WI38 (cell line): ENCODE measurements around the gene FAM200C.

Experiments
- H3K4me3 ChIP-seq: 2 replicates; pipeline ENCODE4 v1.5.1; 2011; ENCODE audit warnings: low read depth, mild to moderate bottlenecking, control low read depth, low read length
- CTCF ChIP-seq: IDR thresholded peaks from 2 replicates; pipeline ENCODE4 v1.5.1; 2012; ENCODE audit warnings: low read depth, mild to moderate bottlenecking, control low read depth, low read length

FAM200C gene

DNA sequence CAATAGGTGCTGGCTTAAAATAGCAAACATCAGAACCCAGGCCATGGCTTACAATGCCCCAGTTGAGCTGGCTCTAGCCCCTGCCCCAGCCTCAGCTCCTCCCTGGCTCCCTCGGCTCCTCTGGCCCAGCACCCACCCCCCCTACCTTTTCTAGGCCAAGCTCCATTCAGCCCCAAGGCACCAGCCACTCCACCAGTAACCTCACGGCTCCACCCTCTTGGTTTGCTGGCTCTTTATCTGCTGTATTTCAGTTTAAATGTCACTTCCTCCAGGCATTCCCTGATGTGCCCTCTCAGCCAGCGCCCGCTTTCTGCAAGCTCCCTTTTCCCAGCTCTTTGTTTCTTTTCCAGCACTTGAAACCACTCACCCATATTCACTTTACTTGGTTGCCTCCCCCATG is 40.0 kb downstream of the FAM200C start:
- no peak overlapping the region for H3K4me3 ChIP-seq
- no peak for TF ChIP-seq CTCF

DNA sequence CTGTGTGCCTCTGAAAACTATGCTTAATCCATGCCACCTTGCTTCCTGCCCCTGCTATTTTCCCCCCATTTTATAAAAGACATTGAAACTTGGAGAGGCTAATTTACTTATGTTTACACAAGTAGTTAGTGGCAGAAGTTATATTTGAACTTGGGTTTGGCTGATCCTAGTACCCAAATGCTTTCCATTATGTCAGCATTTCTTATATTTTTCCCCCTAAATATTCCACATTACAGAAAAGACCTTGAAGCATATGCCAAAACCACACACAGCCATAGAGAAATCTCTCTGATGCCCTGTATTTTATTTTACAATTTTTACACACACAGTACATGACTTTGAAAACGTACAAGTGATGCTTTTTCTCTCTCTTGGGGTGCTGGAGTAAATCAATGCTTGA is 40.6 kb downstream of the FAM200C start:
- TF ChIP-seq CTCF, result no peak
- no peak overlapping the region for H3K4me3 ChIP-seq

DNA sequence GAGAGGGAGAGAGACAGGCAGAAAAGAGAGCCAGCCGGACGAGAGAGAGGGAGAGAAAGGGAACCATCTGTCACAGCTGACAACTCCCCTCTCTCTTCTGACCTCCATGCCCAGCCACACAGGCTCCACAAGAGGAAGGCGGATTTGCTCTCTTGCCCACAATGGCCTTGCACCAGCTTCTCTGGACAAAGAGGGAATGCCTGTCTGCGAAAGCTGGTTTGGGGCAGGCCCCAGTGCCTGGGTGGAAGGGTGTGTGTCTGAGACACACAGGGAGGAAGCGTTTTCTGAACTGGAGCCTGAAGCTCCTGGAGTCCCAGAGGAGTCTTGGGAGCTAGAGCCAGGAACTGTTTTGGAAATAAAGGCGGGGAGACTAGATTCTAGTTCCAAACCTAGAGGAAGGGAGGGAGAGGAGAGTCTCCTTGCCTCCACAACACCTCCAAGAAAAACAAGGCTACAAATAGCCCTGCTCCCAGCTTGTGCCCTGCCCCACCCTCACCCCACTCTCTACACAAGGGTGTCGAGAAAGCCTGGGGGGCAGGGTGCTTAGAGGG is 41.9 kb downstream of the FAM200C start:
- no peak overlapping the region for H3K4me3 ChIP-seq
- TF ChIP-seq CTCF, result no peak

DNA sequence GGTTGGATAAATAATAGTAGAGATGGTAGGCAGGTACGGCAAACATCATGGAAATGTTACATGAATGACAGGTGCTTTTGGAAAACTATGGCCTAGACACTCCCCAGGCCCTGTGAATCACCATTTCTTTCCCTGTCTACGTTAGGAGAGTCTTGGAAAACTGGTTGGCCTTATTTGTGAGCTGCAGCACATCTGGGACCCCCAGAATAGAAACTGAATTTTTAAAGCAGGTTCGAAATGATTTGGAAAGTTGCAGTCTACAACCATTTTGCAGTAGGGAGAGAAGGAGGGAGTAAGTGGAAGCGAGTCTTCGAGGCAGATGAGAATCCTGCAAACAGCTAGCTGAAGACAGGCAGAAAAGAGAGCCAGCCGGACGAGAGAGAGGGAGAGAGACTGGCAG is 42.5 kb downstream of the FAM200C start:
- no peak for TF ChIP-seq CTCF
- H3K4me3 ChIP-seq, result no peak overlapping the region

GRCh38 chr5:160356550-160357347 is 43.1 kb downstream of the FAM200C start:
- H3K4me3 ChIP-seq, result no peak overlapping the region
- no peak for TF ChIP-seq CTCF

- H3K4me3 ChIP-seq, result no peak overlapping the region
- no peak for TF ChIP-seq CTCF
These were observed 45.2 kb downstream of the FAM200C start for GRCh38 chr5:160354666-160355065.

DNA sequence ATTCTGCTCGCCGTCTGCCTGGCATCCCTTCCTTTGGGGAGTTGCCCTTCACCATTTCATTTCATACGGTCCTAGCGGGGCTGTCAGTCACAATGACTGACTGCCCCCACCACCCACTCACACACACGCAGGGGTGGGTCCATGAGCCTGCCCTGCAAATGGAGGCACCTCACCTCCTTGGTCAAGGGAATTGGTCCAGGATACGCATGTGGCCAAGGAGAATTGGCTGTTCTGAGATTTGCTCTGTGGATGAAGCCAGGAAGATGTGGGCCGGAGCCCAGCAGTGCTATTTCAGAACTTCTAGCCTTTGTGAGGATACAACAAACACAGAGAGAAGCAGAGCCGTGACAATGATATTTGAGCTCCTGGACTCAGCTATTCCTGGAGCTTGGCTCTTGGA is 46.5 kb downstream of the FAM200C start:
- no peak overlapping the region for H3K4me3 ChIP-seq
- TF ChIP-seq CTCF, result no peak
